Stomach (tissue), 4 donors: Measurements from ENCODE around the gene TRIM41.

Source experiments
- CTCF ChIP-seq, 7 experiments: fragments of 450-650 bp in 4 of 7; fragments of 200-600 bp in 3 of 7; sonication (generic) in 3 of 7; IDR thresholded peaks; one replicate each; pipeline ENCODE4 v1.5.1; 2016 to 2019; ENCODE audit warnings: antibody characterized with exemption in 7 of 7, control low read depth in 2 of 7, mild to moderate bottlenecking in 1 of 7
- POLR2A ChIP-seq, 4 donors: fragments of 450-650 bp; IDR thresholded peaks; one replicate each; pipeline ENCODE4 v1.6.1; 2016; ENCODE audit warnings: antibody characterized with exemption in 4 of 4, control low read depth in 2 of 4, mild to moderate bottlenecking in 1 of 4, moderate library complexity in 1 of 4
- POLR2AphosphoS5 ChIP-seq, 3 donors: sonication (generic); formaldehyde crosslinking; IDR thresholded peaks; one replicate each; pipeline ENCODE4 v1.6.1; 2016; ENCODE audit warnings: antibody characterized with exemption in 3 of 3

GRCh38 chr5:181235689-181236366, 12.7 kb downstream of the TRIM41 start:
- TF ChIP-seq CTCF (IDR thresholded peaks at IDR 0.05) (no peak), POLR2AphosphoS5 (IDR thresholded peaks at IDR 0.05) (no peak), POLR2A (IDR thresholded peaks at IDR 0.05) (no peak)
